Stimulated activated CD4-positive, alpha-beta T cell treated with anti-CD3 and anti-CD28 coated beads, Interleukin-15, amount 100 ng/mL, for 24 hours (primary cell): ENCODE results near the gene EFCAB9.

ENCODE experiments used
- DNase-seq: peaks from one replicate; pipeline ENCODE4 v3.0.0-alpha.2; 2020

The EFCAB9 gene

GRCh38 chr5:172245046-172245445 is 51.1 kb downstream of the EFCAB9 start:
- DNase-seq: no peak

- no peak for DNase-seq
Observed at GRCh38 chr5:172245703-172246125, 51.7 kb downstream of the EFCAB9 start.

- DNase-seq: no peak
Observed at GRCh38 chr5:172248637-172249036, 54.7 kb downstream of the EFCAB9 start.

GRCh38 chr5:172251419-172251818 is 57.4 kb downstream of the EFCAB9 start:
- no peak for DNase-seq

- DNase-seq: no peak
Observed at GRCh38 chr5:172252501-172252900, 58.5 kb downstream of the EFCAB9 start.
